GM18858 (cell line): ENCODE results near the gene PSG1.
"Not testable (repeated sequence)": the region's sequence is repeated elsewhere in the genome, so short reads cannot be mapped to it uniquely, and the experiment has no call there.

Experiments used
- ATAC-seq: cut with Tn5 transposase; IDR thresholded peaks from one replicate; pipeline ENCODE4 v1.9.1; 2021; ENCODE audit not compliant: unreplicated experiment

PSG1 gene

DNA sequence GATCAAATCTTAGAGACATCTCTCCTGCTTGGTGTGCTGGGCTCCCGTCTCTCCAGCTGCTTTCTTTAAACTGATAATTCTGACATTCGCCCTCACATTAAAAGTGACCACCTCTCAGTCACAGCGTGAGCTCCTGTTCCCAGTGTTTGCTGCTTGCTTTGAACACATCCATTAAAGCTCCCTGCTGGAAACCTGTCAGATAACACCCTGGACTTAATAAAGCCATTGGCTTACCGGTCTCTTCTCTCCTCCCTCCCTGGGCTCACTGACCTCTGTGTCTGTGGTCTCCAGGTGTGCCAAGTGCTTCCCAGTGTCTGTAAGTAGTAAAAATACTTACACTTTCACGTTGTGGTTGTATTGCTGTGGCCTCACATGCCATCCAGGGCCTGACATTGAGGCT is 2.5 kb upstream of the PSG1 start:
- not testable (repeated sequence) for ATAC-seq

GRCh38 chr19:42881279-42881678 is 1.8 kb upstream of the PSG1 start:
- not testable (repeated sequence) for ATAC-seq

- ATAC-seq: not testable (repeated sequence)
Observed at GRCh38 chr19:42880621-42881020, 1.1 kb upstream of the PSG1 start.

DNA sequence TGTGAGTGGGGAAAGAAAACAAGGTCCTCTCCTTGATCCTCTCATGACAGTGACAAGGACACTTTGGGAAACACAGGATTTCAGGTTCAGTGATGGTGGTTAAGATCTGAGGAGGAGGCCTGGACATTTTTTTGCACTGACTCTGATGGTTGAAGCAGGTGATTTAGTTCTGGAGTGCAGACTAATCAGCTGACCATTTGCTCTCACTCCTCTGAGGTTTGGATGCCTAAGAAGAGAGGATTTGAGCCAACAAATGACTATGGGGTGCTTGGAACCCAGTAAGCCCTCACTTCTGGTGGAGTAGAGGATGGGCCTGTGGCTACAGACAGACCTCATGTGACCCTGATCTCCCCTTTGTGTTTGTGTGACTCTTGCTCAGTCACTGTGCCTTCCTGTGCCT is 2.9 kb downstream of the PSG1 start:
- ATAC-seq: not testable (repeated sequence)

DNA sequence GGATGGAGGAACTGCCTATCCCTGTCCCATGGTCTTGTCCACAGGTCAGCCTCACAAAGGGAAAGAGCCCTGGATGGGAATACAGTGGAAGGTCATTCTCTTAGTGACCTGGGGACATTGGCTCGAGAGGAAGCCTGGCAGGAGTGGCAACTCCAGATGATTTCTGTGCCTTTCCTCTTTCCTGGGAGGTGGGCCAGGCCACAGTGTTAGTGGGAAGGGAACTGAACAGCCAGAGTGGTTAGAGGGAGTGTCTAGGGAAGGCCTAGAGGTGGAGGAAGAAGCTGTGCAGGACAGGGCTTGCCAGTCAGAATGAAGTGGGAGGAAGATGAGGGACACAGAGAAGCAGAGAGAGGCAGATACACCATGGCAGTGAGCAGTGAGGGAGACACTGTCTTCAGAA is 3.6 kb downstream of the PSG1 start:
- ATAC-seq: not testable (repeated sequence)

- not testable (repeated sequence) for ATAC-seq
Observed at GRCh38 chr19:42874901-42875813, 4.4 kb downstream of the PSG1 start.

GRCh38 chr19:42874136-42874535 is 5.4 kb downstream of the PSG1 start:
- ATAC-seq: not testable (repeated sequence)

GRCh38 chr19:42872608-42873007 is 6.9 kb downstream of the PSG1 start:
- ATAC-seq: no peak

GRCh38 chr19:42857544-42857867 is 22.0 kb downstream of the PSG1 start:
- no peak for ATAC-seq

DNA sequence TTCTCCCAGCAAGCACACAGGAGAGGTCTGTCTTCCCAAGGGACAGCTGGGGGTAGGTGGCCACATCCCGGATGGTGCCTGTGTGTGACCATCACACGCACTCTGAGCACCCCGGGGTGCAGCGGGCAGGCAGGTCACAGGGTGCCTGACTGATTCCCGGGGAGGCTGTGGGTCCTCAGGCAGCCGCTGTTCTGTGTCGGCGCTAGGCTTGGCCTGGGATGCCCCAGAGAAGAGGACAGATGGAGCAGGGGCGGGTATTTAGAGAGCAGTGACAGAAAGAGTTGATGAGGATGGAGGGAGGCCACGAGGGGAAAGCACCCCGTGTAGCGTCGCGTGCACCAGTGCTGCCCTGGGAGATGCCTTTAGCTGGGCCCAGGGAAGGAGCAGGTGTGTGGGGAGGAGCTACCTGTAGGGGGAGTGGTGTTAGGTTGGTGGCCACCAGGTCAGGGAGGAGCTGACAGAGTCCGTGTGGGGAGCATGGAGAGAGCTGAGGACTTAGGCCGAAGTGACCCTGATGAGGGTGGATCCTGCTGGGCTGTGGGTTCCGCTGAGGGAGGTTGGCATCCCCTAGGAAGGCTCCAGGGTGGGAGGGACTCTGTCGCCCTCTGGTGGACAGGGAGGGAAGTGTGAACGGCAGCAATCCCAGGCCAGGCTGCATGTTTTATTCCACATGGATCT is 22.5 kb downstream of the PSG1 start:
- not testable (repeated sequence) for ATAC-seq

DNA sequence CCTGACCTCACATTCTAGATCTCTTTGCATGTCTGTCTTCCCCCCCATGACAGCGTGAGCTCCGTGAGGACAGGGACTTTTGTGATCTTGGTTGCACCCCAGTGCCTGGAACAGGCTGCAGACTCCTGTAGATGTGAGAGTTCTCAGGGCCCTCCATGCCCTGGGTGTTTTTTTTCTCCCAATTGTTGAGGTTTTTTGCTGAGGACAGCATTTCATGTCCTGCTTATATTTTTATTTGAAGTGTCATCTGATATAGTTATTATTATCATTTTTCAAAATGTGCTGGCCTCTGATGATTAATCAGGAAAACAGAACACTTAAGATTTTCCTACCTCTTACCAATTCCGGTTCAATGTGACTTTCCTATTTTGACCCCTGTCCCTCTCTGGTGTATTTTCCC is 24.8 kb downstream of the PSG1 start:
- not testable (repeated sequence) for ATAC-seq

DNA sequence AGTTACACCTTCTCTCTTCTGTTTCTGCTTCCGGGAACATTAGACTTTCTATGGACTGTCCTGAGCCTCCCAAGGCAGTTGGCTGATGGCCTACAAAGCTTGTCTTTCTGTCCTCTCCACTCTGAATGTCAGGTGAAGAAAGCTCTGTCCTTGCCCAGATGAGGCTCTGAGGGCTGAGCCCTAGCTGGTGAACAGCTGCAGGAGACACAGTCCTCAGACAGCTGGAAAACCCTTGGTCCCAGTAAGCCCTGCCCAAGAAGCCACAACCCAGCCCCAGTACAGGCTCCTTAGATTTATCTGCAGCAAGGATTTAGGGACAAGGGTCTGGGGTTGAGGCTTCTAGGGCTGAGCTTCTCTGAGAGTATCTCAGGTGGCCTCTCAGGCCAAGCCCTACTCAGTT is 26.3 kb downstream of the PSG1 start:
- ATAC-seq: not testable (repeated sequence)

DNA sequence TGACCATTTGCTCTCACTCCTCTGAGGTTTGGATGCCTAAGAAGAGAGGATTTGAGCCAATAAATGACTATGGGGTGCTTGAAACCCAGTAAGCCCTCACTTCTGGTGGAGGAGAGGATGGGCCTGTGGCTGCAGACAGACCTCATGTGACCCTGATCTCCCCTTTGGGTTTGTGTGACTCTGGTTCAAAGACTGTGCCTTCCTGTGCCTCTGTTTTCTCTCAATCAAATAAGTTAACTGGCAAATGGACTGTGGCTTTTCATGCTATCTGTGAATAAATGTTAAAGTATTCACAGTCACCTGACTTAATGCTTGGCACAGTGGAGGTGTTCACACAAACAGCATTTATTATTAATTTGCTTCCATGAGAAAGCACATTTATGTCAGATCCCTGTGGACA is 26.7 kb downstream of the PSG1 start:
- ATAC-seq: not testable (repeated sequence)

DNA sequence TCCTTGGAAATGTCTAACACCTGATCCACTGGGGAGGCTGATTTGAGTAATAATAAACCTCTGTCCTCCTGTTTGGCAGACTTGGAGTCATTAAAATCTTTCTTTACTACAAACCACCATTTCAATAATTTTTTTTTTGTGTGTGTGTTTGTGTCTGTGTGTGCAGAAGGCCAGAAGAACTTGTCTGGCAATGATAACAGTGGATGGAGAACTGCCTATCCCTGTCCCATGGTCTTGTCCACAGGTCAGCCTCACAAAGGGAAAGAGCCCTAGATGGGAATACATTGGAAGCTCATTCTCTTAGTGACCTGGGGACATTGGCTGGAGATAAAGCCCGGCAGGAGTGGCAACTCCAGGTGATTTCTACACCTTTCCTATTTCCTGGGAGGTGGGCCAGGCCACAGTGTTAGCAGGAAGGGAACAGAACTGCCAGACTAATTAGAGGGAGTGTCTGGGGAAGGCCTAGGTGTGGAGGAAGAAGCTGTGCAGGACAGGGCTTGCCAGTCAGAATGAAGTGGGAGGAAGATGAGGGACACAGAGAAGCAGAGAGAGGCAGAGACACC is 27.7 kb downstream of the PSG1 start:
- not testable (repeated sequence) for ATAC-seq

DNA sequence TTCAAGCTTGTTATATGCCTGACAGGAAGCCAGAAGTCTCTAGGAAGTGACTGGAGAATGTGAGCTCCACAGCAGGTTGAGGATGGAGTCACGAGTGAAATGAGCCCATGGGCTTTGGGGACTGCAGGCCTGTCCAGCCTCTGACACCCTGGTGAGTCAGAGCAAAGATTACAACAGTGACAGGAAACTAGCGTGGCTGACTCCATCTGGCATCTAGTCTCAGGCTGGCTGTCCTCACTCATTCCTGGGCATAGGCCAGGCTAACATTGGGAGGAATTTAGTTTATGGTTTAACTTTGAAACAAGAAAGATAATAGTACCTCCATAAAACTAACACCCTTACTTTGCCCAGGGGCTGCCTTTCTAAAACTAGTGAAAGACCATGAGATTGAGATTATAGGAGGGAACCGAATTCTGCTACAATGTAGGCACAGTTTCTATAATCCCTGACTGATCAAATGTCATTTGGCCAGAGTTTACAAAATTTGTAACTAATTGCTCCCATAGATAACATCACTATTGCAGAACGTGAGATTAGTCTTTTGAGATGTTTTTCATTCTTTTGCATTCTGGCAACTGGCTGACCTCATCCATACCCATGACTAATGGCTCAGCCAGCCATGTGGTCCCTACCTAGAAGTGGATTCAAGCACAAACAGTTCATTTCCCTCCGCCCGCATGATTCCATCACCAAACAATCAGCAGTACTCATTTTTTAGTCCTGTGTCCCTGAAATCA is 28.4 kb downstream of the PSG1 start:
- ATAC-seq: no peak

GRCh38 chr19:42846597-42846996 is 32.9 kb downstream of the PSG1 start:
- ATAC-seq: no peak

- not testable (repeated sequence) for ATAC-seq
Observed at GRCh38 chr19:42843631-42844030, 35.9 kb downstream of the PSG1 start.

- ATAC-seq: not testable (repeated sequence)
Observed at GRCh38 chr19:42832746-42833442, 46.6 kb downstream of the PSG1 start.

- ATAC-seq: not testable (repeated sequence)
Observed at GRCh38 chr19:42832023-42832680, 47.4 kb downstream of the PSG1 start.
